GM18508 (cell line): ENCODE results near the gene PIGZ.

Experiments used
- ATAC-seq: cut with Tn5 transposase; IDR thresholded peaks from one replicate; pipeline ENCODE4 v1.9.1; 2021; ENCODE audit warnings: moderate number of reproducible peaks; ENCODE audit not compliant: insufficient read depth, unreplicated experiment

The PIGZ gene

GRCh38 chr3:196985954-196986885, 17.6 kb upstream of the PIGZ start:
- ATAC-seq, result no peak

DNA sequence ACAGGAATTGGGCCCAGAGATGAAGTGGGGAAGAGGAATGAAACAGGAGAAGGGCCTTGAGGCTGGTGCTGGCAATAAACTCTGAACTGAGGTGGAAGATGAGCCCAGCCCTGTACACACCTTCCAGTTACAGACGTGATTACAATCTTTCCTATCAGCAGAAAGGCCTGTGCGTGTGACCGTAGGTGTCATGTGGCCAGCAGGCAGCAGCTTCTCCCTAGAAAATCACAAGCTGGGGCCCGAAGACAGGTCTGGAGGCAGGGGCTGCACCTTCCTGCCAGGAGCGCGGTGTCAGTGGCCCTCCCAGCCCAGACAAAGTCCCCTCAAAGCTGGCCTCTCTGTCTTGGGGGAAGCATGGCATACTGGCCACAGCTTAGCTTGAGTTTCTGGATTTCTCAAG, 16.7 kb upstream of the PIGZ start:
- ATAC-seq, result no peak

DNA sequence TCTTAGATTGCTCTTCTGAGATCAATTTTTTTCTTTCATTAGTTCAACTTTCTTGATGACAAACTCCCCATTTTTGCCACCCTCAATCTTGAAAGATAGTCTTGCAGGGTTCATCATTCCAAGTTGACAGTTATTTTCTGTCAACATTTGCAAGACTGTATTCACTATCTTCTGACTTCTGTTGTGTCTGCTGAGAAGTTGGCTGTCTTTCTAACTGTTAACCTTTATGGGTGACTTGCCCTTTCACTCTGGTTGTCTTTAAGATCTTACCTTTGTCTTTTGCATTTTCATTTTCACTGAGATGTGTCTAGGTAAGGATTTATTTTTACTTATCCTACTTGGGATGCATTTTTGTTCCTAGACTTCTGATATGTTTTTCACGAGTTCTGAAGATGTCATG, 14.6 kb upstream of the PIGZ start:
- ATAC-seq, result no peak

DNA sequence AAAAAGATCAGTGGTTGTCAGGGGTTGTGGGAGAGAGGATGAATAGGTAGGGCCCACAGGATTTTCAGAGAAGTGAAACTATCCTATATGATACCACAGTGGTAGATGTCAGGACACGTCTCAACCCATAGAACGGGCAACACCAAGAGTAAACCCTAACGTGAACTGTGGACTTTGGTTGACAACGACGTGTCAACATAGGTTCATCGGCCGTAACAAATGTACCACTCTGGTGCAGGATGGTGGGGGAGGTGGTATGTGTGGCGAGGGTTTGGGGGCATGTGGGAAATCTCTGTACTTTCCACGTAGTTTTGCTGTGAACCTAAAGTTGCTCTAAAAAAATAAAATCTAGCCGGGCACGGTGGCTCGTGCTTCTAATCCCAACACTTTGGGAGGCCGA, 13.0 kb upstream of the PIGZ start:
- ATAC-seq, result no peak

GRCh38 chr3:196979545-196979944, 10.9 kb upstream of the PIGZ start:
- ATAC-seq, result no peak

- no peak for ATAC-seq
These were observed 8.3 kb upstream of the PIGZ start for GRCh38 chr3:196976941-196977340.

GRCh38 chr3:196975349-196975748, 6.7 kb upstream of the PIGZ start:
- no peak for ATAC-seq

DNA sequence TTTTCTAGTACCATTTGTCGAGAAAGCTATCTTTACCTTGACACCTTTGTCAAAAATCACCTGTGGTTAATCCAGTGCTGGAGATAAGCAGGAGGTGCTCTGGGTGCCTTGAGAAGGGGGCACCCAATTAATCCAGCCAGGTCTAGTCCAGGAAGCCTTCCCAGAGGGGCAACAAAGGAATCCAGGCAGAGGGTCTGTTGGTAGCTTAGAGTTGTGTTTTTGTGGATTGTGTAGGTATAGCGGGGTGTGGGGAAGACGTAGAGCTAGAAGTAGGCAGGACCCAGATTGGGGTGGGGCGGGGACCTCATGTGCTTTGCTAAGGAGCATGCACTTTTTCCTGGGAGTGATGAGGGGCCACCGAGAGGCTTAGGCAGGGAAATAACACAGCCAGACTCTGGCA, 6.0 kb upstream of the PIGZ start:
- no peak for ATAC-seq

DNA sequence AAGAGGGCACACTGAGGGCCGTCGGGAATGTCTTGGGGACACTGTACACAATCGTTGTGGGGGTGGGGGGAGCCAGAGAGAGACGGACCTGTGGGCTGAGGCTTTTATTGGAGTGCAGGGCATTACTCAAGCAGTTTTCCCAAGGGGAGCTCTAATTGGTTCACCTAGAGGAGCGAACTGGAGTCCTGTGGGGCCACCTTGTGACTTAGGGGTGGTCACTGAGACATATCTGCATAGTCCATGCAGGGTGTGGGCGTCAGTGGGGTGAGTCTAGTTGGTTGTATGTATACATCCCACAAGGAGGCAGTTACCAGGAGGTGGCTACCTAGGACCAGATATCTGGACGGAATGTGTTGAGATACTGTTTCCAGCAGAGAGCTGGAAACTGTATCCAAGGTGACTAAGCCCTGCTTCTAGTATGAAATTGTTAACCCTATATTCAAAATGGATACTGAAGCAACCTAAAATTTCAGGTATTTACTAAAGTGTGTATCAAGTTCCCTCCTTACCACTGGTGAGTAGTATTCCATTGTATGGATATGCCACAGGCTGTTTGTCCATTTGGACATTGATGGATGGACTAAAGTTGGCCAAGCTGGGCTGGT, 2.6 kb upstream of the PIGZ start:
- ATAC-seq, result no peak

- ATAC-seq, result no peak
These were observed 2.0 kb upstream of the PIGZ start for GRCh38 chr3:196970547-196971093.

DNA sequence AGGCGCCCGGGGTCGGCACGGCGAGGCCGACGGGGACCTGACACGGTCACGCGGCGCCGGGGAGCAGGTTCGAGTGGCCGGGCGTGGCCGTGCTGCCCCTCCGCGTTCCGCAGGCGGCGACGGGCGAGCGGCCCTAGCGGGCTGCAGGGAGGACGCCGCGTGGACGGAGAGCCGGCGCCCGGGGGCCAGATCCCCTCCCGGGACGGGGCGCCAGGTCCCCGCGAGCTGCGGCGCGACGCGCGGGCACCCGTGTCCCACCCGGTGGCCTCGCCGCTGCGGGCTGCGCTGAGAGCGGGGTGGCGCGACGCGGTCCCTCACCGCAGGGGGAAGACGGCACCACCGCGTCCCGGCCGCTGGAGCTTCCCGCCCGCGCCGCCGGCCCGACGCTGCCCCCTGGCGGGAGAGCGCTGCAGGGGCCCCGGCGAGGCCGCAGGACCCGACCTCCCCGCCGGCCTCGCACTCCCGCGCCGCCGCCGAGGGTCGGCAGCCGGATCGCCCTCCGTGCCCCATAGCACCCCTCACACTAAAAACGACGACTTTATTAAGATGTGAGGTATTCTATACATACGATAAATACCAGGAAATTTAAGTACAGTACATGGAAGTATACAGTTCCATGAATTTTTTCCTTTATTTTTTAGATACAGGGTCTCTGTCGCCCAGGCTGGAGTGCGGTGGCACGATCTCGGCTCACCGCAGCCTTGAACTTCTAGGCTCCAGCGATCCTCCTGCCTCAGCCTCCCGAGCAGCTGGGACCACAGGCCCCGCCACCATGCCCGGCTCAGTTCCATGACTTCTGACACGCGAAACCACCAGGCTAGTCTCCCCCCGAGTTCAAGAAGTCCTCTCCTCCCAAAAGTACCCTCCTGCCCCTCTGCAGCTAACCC, 1.3 kb upstream of the PIGZ start:
- no peak for ATAC-seq

DNA sequence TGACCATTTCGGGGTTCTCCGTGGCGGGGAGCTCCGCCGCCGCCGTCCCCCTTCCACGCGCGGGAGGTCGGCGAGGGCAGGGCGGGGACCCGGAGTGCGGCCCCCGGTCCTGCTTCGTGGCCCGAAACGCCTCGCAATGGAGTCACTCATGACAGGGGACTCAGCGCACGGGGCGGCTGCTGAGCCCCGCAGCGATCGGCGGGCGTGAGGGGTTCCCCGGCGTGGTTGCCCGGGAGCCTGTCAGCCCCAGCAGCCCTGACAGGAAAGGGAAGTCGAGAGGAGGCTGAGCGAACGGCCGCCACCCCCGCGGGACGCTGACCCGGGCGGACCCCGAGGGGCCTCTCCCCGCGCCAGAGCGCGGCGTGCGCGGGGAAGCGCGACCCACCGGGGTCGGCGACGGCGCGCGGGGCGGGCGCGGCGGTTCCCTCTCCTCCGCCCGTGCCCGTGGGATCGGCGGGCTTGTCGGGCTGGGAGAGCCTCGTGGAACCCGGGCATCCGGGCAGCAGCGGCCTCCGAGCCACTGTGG, 564 bp upstream of the PIGZ start:
- ATAC-seq, result no peak

DNA sequence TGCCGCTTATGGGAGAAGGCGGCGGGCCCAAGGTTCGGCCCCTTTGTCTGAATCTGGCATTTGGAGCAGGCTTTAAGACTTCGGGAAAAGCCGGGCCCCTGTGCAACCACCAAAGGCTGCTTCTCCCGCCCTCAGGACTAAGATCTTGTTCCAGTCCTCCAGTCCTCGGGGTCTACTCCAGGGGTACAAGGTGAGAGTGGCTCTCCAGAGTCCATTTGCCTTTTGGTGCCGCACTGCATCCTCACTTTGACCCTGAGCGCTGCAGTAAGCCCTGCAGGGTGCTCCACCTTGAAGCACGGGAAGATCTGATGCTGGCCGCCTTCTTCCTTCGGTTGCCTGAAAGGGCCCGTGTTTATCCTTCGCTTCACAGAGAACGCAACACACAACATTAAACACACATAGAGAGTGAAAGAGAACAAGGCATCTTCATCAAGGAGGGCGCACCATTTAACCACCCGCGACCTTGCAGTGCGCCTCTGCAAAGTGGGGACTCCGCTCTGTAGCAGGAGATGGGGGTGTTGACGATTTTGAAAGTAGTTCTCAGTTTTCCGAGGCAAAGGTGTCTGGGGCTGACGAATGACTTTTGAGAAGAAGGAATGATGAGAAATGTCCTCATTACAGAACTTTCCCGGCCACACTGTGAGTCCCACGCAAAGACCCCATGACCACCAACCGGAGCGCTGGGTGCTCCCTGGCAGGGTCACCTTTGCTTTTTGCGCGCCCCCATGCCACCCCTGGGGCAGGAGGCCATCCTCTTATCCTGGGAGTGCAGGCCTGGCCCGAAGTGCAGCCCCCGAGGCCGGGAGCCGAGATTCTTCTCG, 1.0 kb downstream of the PIGZ start:
- ATAC-seq, result no peak

- no peak for ATAC-seq
These were observed 1.9 kb downstream of the PIGZ start for GRCh38 chr3:196966526-196967401.

DNA sequence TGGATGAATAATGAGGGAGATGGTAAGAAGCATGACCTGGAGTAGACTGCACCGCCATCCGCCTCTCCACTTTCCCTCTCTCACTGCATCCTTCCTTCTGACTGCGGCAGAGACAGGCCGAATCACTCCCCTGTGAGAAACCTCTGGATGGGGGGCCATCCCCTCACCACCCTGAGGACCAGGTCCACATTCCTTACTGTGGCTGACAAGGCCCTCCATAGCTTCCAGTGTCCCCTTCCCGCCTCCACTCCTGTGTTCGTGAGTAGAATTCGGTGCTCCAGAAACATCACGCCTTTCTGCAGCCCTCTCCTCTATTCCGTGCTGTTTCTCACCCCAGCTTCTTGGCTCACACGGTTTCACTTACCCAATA, 2.8 kb downstream of the PIGZ start:
- no peak for ATAC-seq

- ATAC-seq, result no peak
These were observed 3.4 kb downstream of the PIGZ start for GRCh38 chr3:196965112-196965803.

GRCh38 chr3:196963631-196963953, 5.0 kb downstream of the PIGZ start:
- no peak for ATAC-seq

- no peak for ATAC-seq
These were observed 5.6 kb downstream of the PIGZ start for GRCh38 chr3:196962930-196963630.
